GM06990 (cell line): ENCODE results near the gene CDK17.

ENCODE experiments used
- DNase-seq: peaks from one replicate; pipeline ENCODE4 v3.0.0-alpha.2; 2011; ENCODE audit not compliant: insufficient read length; ENCODE audit errors: extremely low read depth
- H3K27me3 ChIP-seq: replicated peaks from 2 replicates; pipeline ENCODE4 v1.6.0; 2011; ENCODE audit warnings: low read length; ENCODE audit not compliant: control insufficient read depth, insufficient read depth
- H3K36me3 ChIP-seq: 2 replicates; pipeline ENCODE4 v1.5.1; 2011; ENCODE audit warnings: low read length; ENCODE audit not compliant: control insufficient read depth, insufficient read depth
- H3K4me3 ChIP-seq: replicated peaks from 2 replicates; pipeline ENCODE4 v1.5.1; 2011; ENCODE audit warnings: low read depth, mild to moderate bottlenecking, control low read depth, low read length
- CTCF ChIP-seq: IDR thresholded peaks from 2 replicates; pipeline ENCODE4 v1.5.1; 2011; ENCODE audit warnings: low read length, control low read depth, mild to moderate bottlenecking, inconsistent platforms; ENCODE audit not compliant: insufficient read depth, poor library complexity, severe bottlenecking

The CDK17 gene

GRCh38 chr12:96263449-96263902 lies 136.8 kb downstream of the CDK17 start:
- TF ChIP-seq CTCF, result no peak
- Histone ChIP-seq H3K36me3 (peaks cover 10% of the 10 kb centered on the region), H3K27me3 (no peaks in the 10 kb centered on the region), H3K4me3 (no peak overlapping the region)
- DNase-seq, result no peak

- no peaks in the 10 kb centered on the region for H3K27me3 ChIP-seq
- no peak for DNase-seq
- no peak overlapping the region for H3K4me3 ChIP-seq
- peaks cover 11% of the 10 kb centered on the region for H3K36me3 ChIP-seq
- no peak for TF ChIP-seq CTCF
Measured at GRCh38 chr12:96261557-96261956, 138.7 kb downstream of the CDK17 start.

- peaks cover 13% of the 10 kb centered on the region for H3K36me3 ChIP-seq
- no peak for TF ChIP-seq CTCF
- no peak overlapping the region for H3K4me3 ChIP-seq
- H3K27me3 ChIP-seq, result no peaks in the 10 kb centered on the region
- DNase-seq, result no peak
Measured at GRCh38 chr12:96260644-96261043, 139.6 kb downstream of the CDK17 start.

GRCh38 chr12:96260231-96260630 lies 140.0 kb downstream of the CDK17 start:
- no peaks in the 10 kb centered on the region for H3K27me3 ChIP-seq
- TF ChIP-seq CTCF, result no peak
- peaks cover 12% of the 10 kb centered on the region for H3K36me3 ChIP-seq
- no peak for DNase-seq
- no peak overlapping the region for H3K4me3 ChIP-seq

GRCh38 chr12:96258104-96258961 lies 141.9 kb downstream of the CDK17 start:
- DNase-seq, result no peak
- Histone ChIP-seq H3K36me3 (peaks cover 9% of the 10 kb centered on the region), H3K4me3 (no peak overlapping the region), H3K27me3 (no peaks in the 10 kb centered on the region)
- no peak for TF ChIP-seq CTCF

- Histone ChIP-seq H3K27me3 (no peaks in the 10 kb centered on the region), H3K36me3 (peaks cover 9% of the 10 kb centered on the region), H3K4me3 (no peak overlapping the region)
- TF ChIP-seq CTCF, result no peak
- no peak for DNase-seq
Measured at GRCh38 chr12:96257550-96258103, 142.6 kb downstream of the CDK17 start.
